CD14-positive monocyte (primary cell): ENCODE measurements around the gene GPRIN3. TPM values are rescaled to one million over a fixed set of nuclear protein-coding genes. Genes with fewer than 3 reads are reported as not detected.

Source experiments
- DNase-seq, 3 donors: peaks; one replicate each; pipeline ENCODE4 v3.0.0-alpha.2; 2011 to 2022
- H2AFZ ChIP-seq: 2 replicates; pipeline ENCODE4 v1.6.0; 2012; ENCODE audit warnings: mild to moderate bottlenecking, low read depth, low read length, inconsistent platforms; ENCODE audit not compliant: insufficient read depth, poor library complexity, severe bottlenecking
- H3K27ac ChIP-seq, 2 donors: 1 replicate in 1 of 2; 2 replicates in 1 of 2; pipeline ENCODE4 v1.5.1; 2012 to 2013; ENCODE audit warnings: low read length in 2 of 2, control low read depth in 1 of 2, inconsistent platforms in 1 of 2, low read depth in 1 of 2, mild to moderate bottlenecking in 1 of 2
- H3K27me3 ChIP-seq, 2 donors: one replicate each; pipeline versions ENCODE4 v1.6.0 to v1.6.1; 2011 to 2013; ENCODE audit warnings: low read length in 2 of 2; ENCODE audit not compliant: control insufficient read depth in 2 of 2, insufficient read depth in 2 of 2
- H3K36me3 ChIP-seq, 2 donors: replicated peaks in 1 of 2; 1 replicate in 1 of 2; 2 replicates in 1 of 2; pipeline versions ENCODE4 v1.5.1 to v1.6.1; 2012 to 2013; ENCODE audit warnings: low read length in 2 of 2, control low read depth in 1 of 2, inconsistent platforms in 1 of 2, mild to moderate bottlenecking in 1 of 2; ENCODE audit not compliant: insufficient read depth in 2 of 2, control insufficient read depth in 1 of 2
- H3K4me1 ChIP-seq, 2 donors: 1 replicate in 1 of 2; 2 replicates in 1 of 2; pipeline versions ENCODE4 v1.5.1 to v1.6.1; 2012 to 2013; ENCODE audit warnings: low read length in 2 of 2, control low read depth in 1 of 2, inconsistent platforms in 1 of 2, mild to moderate bottlenecking in 1 of 2, moderate library complexity in 1 of 2; ENCODE audit not compliant: insufficient read depth in 2 of 2, control insufficient read depth in 1 of 2
- H3K4me2 ChIP-seq: replicated peaks from 2 replicates; pipeline ENCODE3; 2012; ENCODE audit warnings: low read length, moderate library complexity, mild to moderate bottlenecking; ENCODE audit not compliant: poor library complexity, severe bottlenecking; ENCODE audit errors: extremely low read depth
- H3K4me3 ChIP-seq, 3 experiments: fragments of 200-600 bp in 1 of 3; sonication (generic) in 1 of 3; replicated peaks in 1 of 3; 1 replicate in 2 of 3; 2 replicates in 1 of 3; pipeline ENCODE4 v1.5.1; 2011 to 2013; ENCODE audit warnings: low read length in 3 of 3, mild to moderate bottlenecking in 3 of 3, control low read depth in 2 of 3, low read depth in 2 of 3, inconsistent platforms in 1 of 3, moderate library complexity in 1 of 3
- H3K79me2 ChIP-seq: 2 replicates; pipeline ENCODE4 v1.6.0; 2012; ENCODE audit warnings: mild to moderate bottlenecking, control low read depth, inconsistent platforms, low read length, moderate library complexity; ENCODE audit not compliant: insufficient read depth
- H3K9ac ChIP-seq: 2 replicates; pipeline ENCODE4 v1.6.0; 2017; ENCODE audit warnings: low read length, mild to moderate bottlenecking; ENCODE audit not compliant: insufficient read depth, poor library complexity, severe bottlenecking
- H3K9me3 ChIP-seq, 2 donors: replicated peaks in 1 of 2; 1 replicate in 1 of 2; 2 replicates in 1 of 2; pipeline versions ENCODE4 v1.5.1 to v1.6.1; 2012 to 2013; ENCODE audit warnings: low read length in 2 of 2, control low read depth in 1 of 2; ENCODE audit not compliant: control insufficient read depth in 1 of 2, insufficient read depth in 1 of 2
- H4K20me1 ChIP-seq: 2 replicates; pipeline ENCODE4 v1.6.0; 2012; ENCODE audit warnings: mild to moderate bottlenecking, low read length, control low read depth, moderate library complexity; ENCODE audit not compliant: insufficient read depth
- H3K27ac Mint-ChIP-seq, 7 donors: one replicate each; pipeline ENCODE4 v1.8.0; 2020; ENCODE audit warnings: mild to moderate bottlenecking in 7 of 7, mixed read lengths in 7 of 7, moderate library complexity in 6 of 7, inconsistent platforms in 2 of 7
- H3K27me3 Mint-ChIP-seq, 3 donors: one replicate each; pipeline ENCODE4 v1.8.0; 2021 to 2022; ENCODE audit warnings: low read depth in 3 of 3, mild to moderate bottlenecking in 3 of 3, mixed read lengths in 3 of 3, moderate library complexity in 3 of 3, inconsistent platforms in 1 of 3
- H3K36me3 Mint-ChIP-seq, 2 donors: one replicate each; pipeline ENCODE4 v1.8.0; 2020; ENCODE audit warnings: mixed read lengths in 2 of 2, inconsistent platforms in 1 of 2, mild to moderate bottlenecking in 1 of 2
- H3K4me1 Mint-ChIP-seq: one replicate; pipeline ENCODE4 v1.8.0; 2020; ENCODE audit warnings: mild to moderate bottlenecking, mixed read lengths
- H3K4me3 Mint-ChIP-seq, 2 donors: one replicate each; pipeline ENCODE4 v1.8.0; 2020; ENCODE audit warnings: mild to moderate bottlenecking in 2 of 2, mixed read lengths in 2 of 2, moderate library complexity in 1 of 2
- H3K9me3 Mint-ChIP-seq, 7 donors: one replicate each; pipeline ENCODE4 v1.8.0; 2020 to 2022; ENCODE audit warnings: mixed read lengths in 7 of 7, mild to moderate bottlenecking in 6 of 7, moderate library complexity in 6 of 7, inconsistent platforms in 2 of 7
- CTCF ChIP-seq: fragments of 200-600 bp; IDR thresholded peaks from one replicate; pipeline ENCODE4 v1.8.0; 2022; ENCODE audit warnings: antibody characterized with exemption, mild to moderate bottlenecking
- WGBS: methylation state at CpG from one replicate; pipeline ENCODE4 v1.1.5; 2013; ENCODE audit warnings: missing lambda C conversion rate; ENCODE audit not compliant: insufficient coverage; 5-methylcytosine and 5-hydroxymethylcytosine counted together
- intact Hi-C, 2 donors: fragments of 100-400 bp; cut with micrococcal nuclease; formaldehyde crosslinking; loops; one replicate each; pipeline versions ENCODE4 v1.15.0 to v1.15.1; 2023
- polyA plus RNA-seq, 3 donors: library from polyadenylated mRNA; depleted of rRNA in 1 of 3; unstranded in 2 of 3; stranded (reverse) in 1 of 3; fragments of 300-500 nt in 2 of 3; fragments of >200 nt in 1 of 3; fragmentation: Illumina TruSeq in 2 of 3; gene quantifications; 1 replicate in 2 of 3; 2 replicates in 1 of 3; pipeline ENCODE4 v1.2.3, GENCODE V29; 2012 to 2021

GPRIN3 gene
- polyA plus RNA-seq, 3 donors: 1.1 to 3.3 (median 2.3) TPM

DNA sequence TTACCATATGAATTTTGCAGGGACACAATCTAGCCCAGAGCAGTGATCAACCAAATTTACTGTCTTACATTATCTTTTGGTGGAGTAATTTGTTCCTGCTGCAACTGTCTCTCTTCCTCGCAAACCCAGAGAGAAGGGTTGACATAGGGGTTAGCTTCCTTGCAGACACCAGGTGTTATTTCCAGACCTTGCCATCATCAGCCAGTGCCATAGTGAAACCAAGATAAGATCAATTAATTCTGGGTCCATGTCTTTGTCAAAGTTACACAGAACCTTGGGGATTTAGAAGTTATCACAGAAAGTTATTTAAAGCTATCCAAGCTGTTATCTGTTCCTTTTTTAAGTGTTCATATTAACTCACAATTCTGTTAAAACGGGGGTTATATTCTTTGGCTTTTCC lies 23.6 kb upstream of the GPRIN3 start:
- H3K79me2 ChIP-seq: no peaks in the 10 kb centered on the region
- peak overlapping the region in 1 of 2 donors; percentile 89 for H3K27ac ChIP-seq
- WGBS: no CpG with 5 or more reads among the region's 2 CpGs
- no peak for TF ChIP-seq CTCF
- peak overlapping the region; percentile 66 to 78 for H3K4me3 Mint-ChIP-seq
- no peaks in the 10 kb centered on the region for H3K27me3 Mint-ChIP-seq
- peaks cover 0 to 2% of the 10 kb centered on the region in 2 donors for H3K36me3 Mint-ChIP-seq
- no peak overlapping the region for H3K9ac ChIP-seq
- peaks cover 0 to 5% (median 0%) of the 10 kb centered on the region in 7 donors for H3K9me3 Mint-ChIP-seq
- H3K4me2 ChIP-seq: peak overlapping the region; percentile 73
- H2AFZ ChIP-seq: no peak overlapping the region
- DNase-seq: no peak
- no peaks in the 10 kb centered on the region for H3K36me3 ChIP-seq
- peaks cover 38% of the 10 kb centered on the region for H3K4me1 Mint-ChIP-seq
- intact Hi-C loops: loop anchor here (5.0 to 10.0 kb wide), 2 partner anchors 34 to 46 kb away; no protein-coding TSS in a partner anchor
- H3K4me3 ChIP-seq: peak overlapping the region; percentile 20 to 73 (median 57)
- H3K4me1 ChIP-seq: peaks cover 32 to 42% of the 10 kb centered on the region in 2 donors
- no peaks in the 10 kb centered on the region for H4K20me1 ChIP-seq
- no peaks in the 10 kb centered on the region for H3K9me3 ChIP-seq
- peak overlapping the region; percentile 82 to 96 (median 92) for H3K27ac Mint-ChIP-seq
- H3K27me3 ChIP-seq: no peaks in the 10 kb centered on the region

- no peaks in the 10 kb centered on the region for H4K20me1 ChIP-seq
- intact Hi-C loops: no loop called here
- peak overlapping the region in 3 of 7 donors; percentile 32 to 66 (median 37) for H3K27ac Mint-ChIP-seq
- H3K9me3 ChIP-seq: no peaks in the 10 kb centered on the region
- H3K79me2 ChIP-seq: no peaks in the 10 kb centered on the region
- no peaks in the 10 kb centered on the region for H3K36me3 ChIP-seq
- DNase-seq: no peak
- no peak overlapping the region for H3K9ac ChIP-seq
- peaks cover 0 to 5% (median 0%) of the 10 kb centered on the region in 7 donors for H3K9me3 Mint-ChIP-seq
- H3K4me3 ChIP-seq: no peak overlapping the region
- H2AFZ ChIP-seq: no peak overlapping the region
- no peak overlapping the region for H3K27ac ChIP-seq
- H3K27me3 Mint-ChIP-seq: no peaks in the 10 kb centered on the region
- peaks cover 0 to 2% of the 10 kb centered on the region in 2 donors for H3K36me3 Mint-ChIP-seq
- no CpG with 5 or more reads among the region's 1 CpG for WGBS
- H3K4me2 ChIP-seq: no peak overlapping the region
- H3K4me3 Mint-ChIP-seq: no peak overlapping the region
- H3K4me1 ChIP-seq: peaks cover 41 to 50% of the 10 kb centered on the region in 2 donors
- no peak for TF ChIP-seq CTCF
- H3K4me1 Mint-ChIP-seq: peaks cover 47% of the 10 kb centered on the region
- no peaks in the 10 kb centered on the region for H3K27me3 ChIP-seq
Measured at GRCh38 chr4:89329280-89329679, 21.7 kb upstream of the GPRIN3 start.
